GM23248 (cell line): Measurements from ENCODE around the gene ZNF230. TPM values are rescaled to one million over a fixed set of nuclear protein-coding genes. Genes with fewer than 3 reads are reported as not detected.

ENCODE experiments used
- DNase-seq: peaks from one replicate; pipeline ENCODE4 v3.0.0-alpha.2; 2015
- H2AFZ ChIP-seq: fragments of 200-600 bp; sonication (generic); 2 replicates; pipeline ENCODE4 v1.6.1; 2016; ENCODE audit warnings: antibody characterized with exemption
- H3F3A ChIP-seq: fragments of 200-600 bp; sonication (generic); 2 replicates; pipeline ENCODE4 v1.6.1; 2016; ENCODE audit warnings: mild to moderate bottlenecking, antibody characterized with exemption, mixed run types; ENCODE audit not compliant: insufficient read depth
- H3K27ac ChIP-seq: fragments of 200-600 bp; sonication (generic); 2 replicates; pipeline ENCODE4 v1.5.1; 2016; ENCODE audit warnings: mild to moderate bottlenecking
- H3K27me3 ChIP-seq: fragments of 200-600 bp; sonication (generic); replicated peaks from 2 replicates; pipeline ENCODE4 v1.6.1; 2016; ENCODE audit warnings: mild to moderate bottlenecking; ENCODE audit not compliant: insufficient read depth
- H3K36me3 ChIP-seq: fragments of 200-600 bp; sonication (generic); 2 replicates; pipeline ENCODE4 v1.6.1; 2016; ENCODE audit warnings: low read depth, mild to moderate bottlenecking
- H3K4me1 ChIP-seq: fragments of 200-600 bp; sonication (generic); 2 replicates; pipeline ENCODE4 v1.6.1; 2016; ENCODE audit warnings: mild to moderate bottlenecking; ENCODE audit not compliant: insufficient read depth
- H3K4me2 ChIP-seq: fragments of 200-600 bp; sonication (generic); one replicate; pipeline ENCODE4 v1.6.1; 2016; ENCODE audit warnings: mild to moderate bottlenecking; ENCODE audit not compliant: unreplicated experiment
- H3K4me3 ChIP-seq: fragments of 200-600 bp; sonication (generic); 2 replicates; pipeline ENCODE4 v1.5.1; 2016; ENCODE audit warnings: mild to moderate bottlenecking
- H3K79me2 ChIP-seq: fragments of 200-600 bp; sonication (generic); 2 replicates; pipeline ENCODE4 v1.6.1; 2016; ENCODE audit warnings: mild to moderate bottlenecking; ENCODE audit not compliant: insufficient read depth
- H3K9ac ChIP-seq: fragments of 200-600 bp; sonication (generic); 2 replicates; pipeline ENCODE4 v1.6.1; 2016; ENCODE audit warnings: mild to moderate bottlenecking
- H3K9me2 ChIP-seq: fragments of 200-600 bp; sonication (generic); 2 replicates; pipeline ENCODE4 v1.6.1; 2016; ENCODE audit warnings: mixed run types, mild to moderate bottlenecking, moderate library complexity; ENCODE audit not compliant: insufficient read depth
- H3K9me3 ChIP-seq: fragments of 200-600 bp; sonication (generic); one replicate; pipeline ENCODE4 v1.6.1; 2017; ENCODE audit warnings: low read depth
- H4K20me1 ChIP-seq: fragments of 200-600 bp; sonication (generic); 2 replicates; pipeline ENCODE4 v1.6.0; 2016; ENCODE audit not compliant: insufficient read depth
- EZH2 ChIP-seq: fragments of 200-600 bp; sonication (generic); IDR thresholded peaks from 2 replicates; pipeline ENCODE4 v1.6.1; 2018; ENCODE audit warnings: antibody characterized with exemption, mild to moderate bottlenecking; ENCODE audit not compliant: insufficient read depth, poor library complexity, severe bottlenecking
- EZH2phosphoT487 ChIP-seq: fragments of 200-600 bp; sonication (generic); IDR thresholded peaks from 2 replicates; pipeline ENCODE4 v1.6.1; 2018; ENCODE audit warnings: antibody characterized with exemption, moderate library complexity, mild to moderate bottlenecking, low read depth; ENCODE audit not compliant: insufficient read depth
- WGBS, 2 experiments: methylation state at CpG; one replicate each; pipeline ENCODE4 v1.1.6; 2015 to 2017; ENCODE audit warnings: low lambda C conversion rate in 2 of 2, low coverage in 1 of 2; ENCODE audit errors: missing lambda C conversion rate in 2 of 2; 5-methylcytosine and 5-hydroxymethylcytosine counted together
- in situ Hi-C: fragments of 300-500 bp; cut with MboI; formaldehyde crosslinking; loops from 2 replicates; pipeline ENCODE4 v1.15.0; 2020
- polyA plus RNA-seq: library from polyadenylated mRNA; unstranded; fragments of >200 nt; fragmentation: Nextera tagmentation; extraction: Ambion mirVana; gene quantifications from 2 replicates; pipeline ENCODE4 v1.2.1, GENCODE V29; 2016
- total RNA-seq: library from RNA; depleted of rRNA; stranded (reverse); fragments of >200 nt; shearing (Covaris generic); gene quantifications from 2 replicates; pipeline ENCODE4 v1.2.3, GENCODE V29; 2014

Gene ZNF230
- total and polyA plus RNA-seq, 2 experiments from 2014 or later, result 1.9 to 2.7 TPM

DNA sequence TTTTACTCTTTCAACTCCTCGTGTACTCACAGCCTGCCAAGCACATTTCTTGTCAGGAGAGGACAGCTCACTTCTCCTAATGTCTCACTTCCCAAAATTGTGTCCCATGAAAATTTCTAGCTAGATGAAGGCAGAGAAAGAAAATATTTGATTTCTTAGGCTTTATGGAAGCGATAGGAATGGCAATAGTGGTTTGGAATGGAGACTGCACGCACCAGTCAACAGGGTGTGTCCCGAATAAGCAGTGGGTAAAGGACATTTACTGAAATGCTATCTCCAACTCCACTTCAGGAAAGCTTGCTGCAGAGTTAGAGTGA lies 22.1 kb downstream of the ZNF230 start:
- H3K9me3 ChIP-seq, result no peaks in the 10 kb centered on the region
- 49 to 51% methylated on average over 4 of the region's 4 CpGs for WGBS, 2 experiments

GRCh38 chr19:44025217-44025936 lies 22.6 kb downstream of the ZNF230 start, which contains the start of gene ZNF222:
Gene ZNF222, plus strand, starts transcription at chr19:44025379. Its CDS starts 58 bp downstream, at chr19:44025437.
- H2AFZ ChIP-seq, result peak within 1 kb of the TSS; percentile 99
- in situ Hi-C loops, result no loop called here
- peak within 1 kb of the TSS; percentile 94 for H3K9ac ChIP-seq
- H3K4me2 ChIP-seq, result peak within 1 kb of the TSS; percentile 85
- 2% methylated on average over 37 of the region's 37 CpGs for WGBS, 2 experiments
- peaks cover 12% of the 10 kb centered on the region for H3K79me2 ChIP-seq
- no peaks in the 10 kb centered on the region for H3K27me3 ChIP-seq
- H4K20me1 ChIP-seq, result no peaks in the 10 kb centered on the region
- H3K4me3 ChIP-seq, result peak within 1 kb of the TSS; percentile 100
- peak within 1 kb of the TSS; percentile 50 for H3K27ac ChIP-seq
- peaks cover 24% of the 10 kb centered on the region for H3K36me3 ChIP-seq
- H3K4me1 ChIP-seq, result peaks cover 5% of the 10 kb centered on the region; the same call in 1 of the 2 replicates
- TF ChIP-seq EZH2phosphoT487 (no peak), EZH2 (no peak)
- H3F3A ChIP-seq, result no peaks in the 10 kb centered on the region
- H3K9me2 ChIP-seq, result no peaks in the 10 kb centered on the region
- DNase-seq, result peak; percentile 96
- H3K9me3 ChIP-seq, result peaks cover 3% of the 10 kb centered on the region

More for the DNA sequence above, 22.1 kb downstream of the ZNF230 start:
- Histone ChIP-seq H3K27ac (0 out of 2 replicates have a peak overlapping the region, but pooled peaks have one; percentile 50), H3K9ac (peak overlapping the region; percentile 94), H3K4me2 (peak overlapping the region; percentile 85), H3K27me3 (no peaks in the 10 kb centered on the region), H3K79me2 (peaks cover 12% of the 10 kb centered on the region), H4K20me1 (no peaks in the 10 kb centered on the region), H3F3A (no peaks in the 10 kb centered on the region), H3K4me1 (peaks cover 5% of the 10 kb centered on the region; the same call in 1 of the 2 replicates), H2AFZ (peak overlapping the region; percentile 99), H3K4me3 (peak overlapping the region; percentile 100), H3K9me2 (no peaks in the 10 kb centered on the region), H3K36me3 (peaks cover 19% of the 10 kb centered on the region)
- no peak for TF ChIP-seq EZH2phosphoT487
- TF ChIP-seq EZH2, result no peak
- no peak for DNase-seq
- in situ Hi-C loops, result no loop called here

DNA sequence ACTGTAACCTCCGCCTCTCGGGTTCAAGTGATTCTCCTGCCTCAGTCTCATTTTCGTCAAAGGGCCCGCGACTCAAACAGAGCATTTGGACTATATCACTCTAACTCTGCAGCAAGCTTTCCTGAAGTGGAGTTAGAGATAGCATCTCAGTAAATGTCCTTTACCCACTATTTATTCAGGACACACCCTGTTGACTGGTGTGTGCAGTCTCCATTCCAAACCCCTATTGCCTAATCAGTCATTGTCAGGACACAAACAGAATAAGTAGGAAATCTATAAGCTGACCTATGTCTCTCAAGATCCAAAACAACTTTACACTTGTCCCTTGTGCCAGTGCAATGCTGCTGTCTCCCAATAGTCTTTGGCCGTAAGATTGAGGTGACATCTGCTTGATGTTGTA lies 23.9 kb downstream of the ZNF230 start:
- no peaks in the 10 kb centered on the region for H3K9me2 ChIP-seq
- TF ChIP-seq EZH2 (no peak), EZH2phosphoT487 (no peak)
- no peak overlapping the region for H3K9ac ChIP-seq
- no peak overlapping the region for H3K4me2 ChIP-seq
- no peaks in the 10 kb centered on the region for H3K27me3 ChIP-seq
- peaks cover 5% of the 10 kb centered on the region; the same call in 1 of the 2 replicates for H3K4me1 ChIP-seq
- H3K27ac ChIP-seq, result no peak overlapping the region
- 96 to 99% methylated on average over 6 of the region's 6 CpGs for WGBS, 2 experiments
- peaks cover 36% of the 10 kb centered on the region for H3K36me3 ChIP-seq
- peaks cover 3% of the 10 kb centered on the region for H3K9me3 ChIP-seq
- no peaks in the 10 kb centered on the region for H4K20me1 ChIP-seq
- no peak overlapping the region for H3K4me3 ChIP-seq
- H3F3A ChIP-seq, result no peaks in the 10 kb centered on the region
- no peak overlapping the region for H2AFZ ChIP-seq
- in situ Hi-C loops, result no loop called here
- peaks cover 12% of the 10 kb centered on the region for H3K79me2 ChIP-seq
- no peak for DNase-seq

DNA sequence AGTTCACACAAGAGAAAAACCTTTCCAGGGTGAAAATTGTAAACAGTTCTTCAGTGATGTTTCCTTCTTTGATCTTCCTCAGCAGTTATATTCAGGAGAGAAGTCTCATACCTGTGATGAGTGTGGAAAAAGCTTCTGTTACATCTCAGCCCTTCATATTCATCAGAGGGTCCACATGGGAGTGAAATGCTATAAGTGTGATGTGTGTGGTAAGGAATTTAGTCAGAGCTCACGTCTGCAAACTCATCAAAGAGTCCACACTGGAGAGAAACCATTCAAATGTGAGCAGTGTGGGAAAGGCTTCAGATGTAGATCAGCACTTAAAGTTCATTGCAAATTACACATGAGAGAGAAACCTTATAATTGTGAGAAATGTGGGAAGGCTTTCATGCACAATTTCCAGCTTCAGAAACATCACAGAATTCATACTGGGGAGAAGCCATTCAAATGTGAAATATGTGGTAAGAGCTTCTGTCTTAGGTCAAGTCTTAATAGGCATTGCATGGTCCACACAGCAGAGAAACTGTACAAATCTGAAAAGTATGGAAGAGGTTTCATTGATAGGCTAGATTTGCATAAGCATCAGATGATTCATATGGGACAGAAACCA lies 29.3 kb downstream of the ZNF230 start:
- Histone ChIP-seq H3K79me2 (no peaks in the 10 kb centered on the region), H3K4me2 (no peak overlapping the region), H3K4me1 (no peaks in the 10 kb centered on the region), H3K4me3 (no peak overlapping the region), H3K9me3 (peaks cover 8% of the 10 kb centered on the region), H4K20me1 (no peaks in the 10 kb centered on the region), H3K36me3 (peaks cover 52% of the 10 kb centered on the region), H3K27ac (no peak overlapping the region), H2AFZ (no peak overlapping the region), H3K9me2 (no peaks in the 10 kb centered on the region), H3K27me3 (no peaks in the 10 kb centered on the region), H3K9ac (no peak overlapping the region), H3F3A (no peaks in the 10 kb centered on the region)
- in situ Hi-C loops, result no loop called here
- DNase-seq, result no peak
- WGBS, 2 experiments, result 48 to 56% methylated on average over 1 of the region's 1 CpG
- no peak for TF ChIP-seq EZH2
- TF ChIP-seq EZH2phosphoT487, result no peak
